Measurements from ENCODE around the gene SYP. TPM values are rescaled to one million over a fixed set of nuclear protein-coding genes. Genes with fewer than 3 reads are reported as not detected.

SYP gene
- total RNA-seq, 4 donors from 2014 or later, result 4.5 to 12.0 (median 6.1) TPM

GRCh38 chrX:49163555-49164419 lies 36.2 kb downstream of the SYP start:
- no peaks in the 10 kb centered on the region for H3K9me3 ChIP-seq
- peaks cover 3 to 45% (median 29%) of the 10 kb centered on the region in 4 donors for H3K4me1 ChIP-seq
- peak overlapping the region; percentile 86 to 91 (median 90) for H3K27ac ChIP-seq (replicated peaks in 1 of 4)
- no peaks in the 10 kb centered on the region for H3K36me3 ChIP-seq
- H3K27me3 ChIP-seq, result no peaks in the 10 kb centered on the region
- intact Hi-C loops (cut with DNase I), result loop anchor here (10.0 kb wide), 1 partner anchor 1509 kb away; the partner anchor contains the start of genes ELK1 and UXT
- 51% methylated on average over 31 of the region's 69 CpGs for WGBS
- DNase-seq (ENCODE audit: extremely low spot score), result peak; percentile 95
- TF ChIP-seq EP300 (IDR thresholded peaks at IDR 0.05) (no peak), POLR2AphosphoS5 (IDR thresholded peaks at IDR 0.05) (peak; percentile 67 to 76), CTCF (IDR thresholded peaks at IDR 0.05) (peak; percentile 77 to 85 (median 79))
- peak overlapping the region; percentile 46 to 57 (median 50) for H3K4me3 ChIP-seq

GRCh38 chrX:49162620-49163019 lies 37.4 kb downstream of the SYP start, which contains the start of gene MAGIX:
TSS of gene MAGIX (plus strand) at chrX:49162758. CDS start at chrX:49162890, 132 bp downstream.
- intact Hi-C loops (cut with DNase I), result loop anchor here (10.0 kb wide), 1 partner anchor 1508 kb away; the partner anchor contains the start of genes ELK1 and UXT
- Histone ChIP-seq H3K27ac (replicated peaks in 1 of 4) (peak within 1 kb of the TSS; percentile 86 to 91 (median 90)), H3K36me3 (no peaks in the 10 kb centered on the region), H3K4me3 (peak within 1 kb of the TSS; percentile 46 to 57 (median 50)), H3K4me1 (peaks cover 0 to 34% (median 22%) of the 10 kb centered on the region in 4 donors), H3K27me3 (no peaks in the 10 kb centered on the region), H3K9me3 (no peaks in the 10 kb centered on the region)
- no peak for DNase-seq (ENCODE audit: extremely low spot score)
- no CpG with 5 or more reads among the region's 28 CpGs for whole genome bisulfite sequencing
- TF ChIP-seq CTCF (IDR thresholded peaks at IDR 0.05) (no peak), POLR2A (IDR thresholded peaks at IDR 0.05; ENCODE audit: low read depth) (no peak), EP300 (IDR thresholded peaks at IDR 0.05) (no peak), POLR2AphosphoS5 (IDR thresholded peaks at IDR 0.05) (no peak)

DNA sequence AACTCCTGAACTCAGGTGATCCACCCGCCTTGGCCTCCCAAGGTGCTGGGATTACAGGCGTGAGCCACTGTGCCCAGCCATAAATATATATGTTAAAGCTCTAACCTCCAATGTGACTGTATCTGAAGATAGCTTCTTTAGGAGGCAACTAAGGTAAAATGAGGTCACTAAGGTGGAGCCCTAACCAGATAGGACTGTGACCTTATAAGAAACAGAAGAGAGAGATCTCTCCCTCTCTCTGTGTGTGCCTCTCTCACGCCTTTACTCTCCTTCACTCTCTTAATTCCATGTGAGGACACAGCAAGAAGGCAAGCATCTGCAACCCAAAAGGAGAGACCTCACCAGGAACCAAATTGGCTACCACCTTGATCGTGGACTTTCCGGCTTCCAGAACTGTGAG lies 38.4 kb downstream of the SYP start:
- WGBS, result 78% methylated on average over 5 of the region's 5 CpGs

GRCh38 chrX:49160908-49161307 lies 39.1 kb downstream of the SYP start:
- TF ChIP-seq POLR2A (IDR thresholded peaks at IDR 0.05; ENCODE audit: low read depth) (no peak), EP300 (IDR thresholded peaks at IDR 0.05) (no peak)

More for the DNA sequence above, 38.4 kb downstream of the SYP start:
- no peaks in the 10 kb centered on the region for H3K9me3 ChIP-seq
- no peaks in the 10 kb centered on the region for H3K36me3 ChIP-seq
- intact Hi-C loops (cut with DNase I), result loop anchor here (10.0 kb wide), 1 partner anchor 1507 kb away; the partner anchor contains the start of genes ELK1 and UXT
- H3K27ac ChIP-seq (replicated peaks in 1 of 4), result no peak overlapping the region
- no peak for DNase-seq (ENCODE audit: extremely low spot score)
- no peak for TF ChIP-seq POLR2A (IDR thresholded peaks at IDR 0.05; ENCODE audit: low read depth)
- TF ChIP-seq CTCF (IDR thresholded peaks at IDR 0.05), result no peak
- TF ChIP-seq EP300 (IDR thresholded peaks at IDR 0.05), result no peak
- TF ChIP-seq POLR2AphosphoS5 (IDR thresholded peaks at IDR 0.05), result no peak
- H3K4me3 ChIP-seq, result no peak overlapping the region
- no peaks in the 10 kb centered on the region for H3K27me3 ChIP-seq
- peaks cover 0 to 27% (median 22%) of the 10 kb centered on the region in 4 donors for H3K4me1 ChIP-seq

GRCh38 chrX:49157194-49157593 lies 42.8 kb downstream of the SYP start:
- TF ChIP-seq POLR2AphosphoS5 (IDR thresholded peaks at IDR 0.05) (no peak), POLR2A (IDR thresholded peaks at IDR 0.05; ENCODE audit: low read depth) (no peak), EP300 (IDR thresholded peaks at IDR 0.05) (no peak), CTCF (IDR thresholded peaks at IDR 0.05) (no peak)
- 87% methylated on average over 3 of the region's 25 CpGs for WGBS
- no peaks in the 10 kb centered on the region for H3K27me3 ChIP-seq
- H3K4me1 ChIP-seq, result peaks cover 0 to 9% (median 7%) of the 10 kb centered on the region in 4 donors
- no peaks in the 10 kb centered on the region for H3K36me3 ChIP-seq
- H3K9me3 ChIP-seq, result no peaks in the 10 kb centered on the region
- no peak for DNase-seq (ENCODE audit: extremely low spot score)
- no peak overlapping the region for H3K4me3 ChIP-seq
- intact Hi-C loops (cut with DNase I), result no loop called here
- no peak overlapping the region for H3K27ac ChIP-seq (replicated peaks in 1 of 4)

More at GRCh38 chrX:49160908-49161307, 39.1 kb downstream of the SYP start:
- no peaks in the 10 kb centered on the region for H3K27me3 ChIP-seq
- H3K4me3 ChIP-seq, result no peak overlapping the region
- peaks cover 0 to 24% (median 20%) of the 10 kb centered on the region in 4 donors for H3K4me1 ChIP-seq
- no peak for DNase-seq (ENCODE audit: extremely low spot score)
- no peaks in the 10 kb centered on the region for H3K9me3 ChIP-seq
- 81% methylated on average over 2 of the region's 2 CpGs for WGBS
- no peaks in the 10 kb centered on the region for H3K36me3 ChIP-seq
- no peak overlapping the region for H3K27ac ChIP-seq (replicated peaks in 1 of 4)
- intact Hi-C loops (cut with DNase I), result loop anchor here (10.0 kb wide), 1 partner anchor 1506 kb away; the partner anchor contains the start of genes ELK1 and UXT
